HCT116 (cell line): Measurements from ENCODE around the gene SLIT1.

Experiments used
- CTCF ChIP-seq, 3 experiments: fragments of 200-600 bp in 1 of 3; sonication (generic) in 1 of 3; IDR thresholded peaks in 2 of 3; conservative IDR thresholded peaks in 1 of 3; 2 replicates each; pipeline ENCODE4 v1.5.1; 2012 to 2017; ENCODE audit warnings: low read depth in 2 of 3, low read length in 2 of 3, antibody characterized with exemption in 1 of 3, borderline replicate concordance in 1 of 3, control low read depth in 1 of 3, mild to moderate bottlenecking in 1 of 3, mixed read lengths in 1 of 3, mixed run types in 1 of 3, moderate library complexity in 1 of 3; ENCODE audit not compliant: insufficient read depth in 1 of 3
- POLR2A ChIP-seq: IDR thresholded peaks from 2 replicates; pipeline ENCODE4 v1.7.0; 2011; ENCODE audit warnings: borderline replicate concordance; ENCODE audit not compliant: insufficient read depth, insufficient read length; ENCODE audit errors: extremely low read depth
- POLR2AphosphoS5 ChIP-seq: IDR thresholded peaks from 2 replicates; pipeline ENCODE4 v1.6.1; 2011; ENCODE audit warnings: mild to moderate bottlenecking, low read depth, low read length, moderate library complexity
- SIN3A ChIP-seq: IDR thresholded peaks from 2 replicates; pipeline ENCODE4 v1.6.1; 2012; ENCODE audit warnings: low read depth
- TCF7L2 ChIP-seq: IDR thresholded peaks from 2 replicates; pipeline ENCODE4 v1.7.0; 2011; ENCODE audit warnings: borderline replicate concordance, inconsistent platforms; ENCODE audit not compliant: insufficient read depth, insufficient read length; ENCODE audit errors: extremely low read depth
- YY1 ChIP-seq: IDR thresholded peaks from 2 replicates; pipeline ENCODE4 v1.6.1; 2011; ENCODE audit warnings: low read length, low read depth, moderate library complexity, mild to moderate bottlenecking; ENCODE audit not compliant: insufficient replicate concordance; ENCODE audit errors: extremely low read depth
- ZFX ChIP-seq: fragments of 450-650 bp; IDR thresholded peaks from 2 replicates; pipeline ENCODE4 v1.6.1; 2017

- TF ChIP-seq CTCF (IDR thresholded peaks at IDR 0.05 in 2 of 3, conservative IDR thresholded peaks at IDR 0.05 in 1 of 3; ENCODE audit: borderline replicate concordance in 1 of 3, insufficient read depth in 1 of 3, low read depth in 2 of 3, low read length in 2 of 3) (no peak), POLR2A (no peak), POLR2AphosphoS5 (no peak), TCF7L2 (no peak), YY1 (no peak), ZFX (no peak), SIN3A (no peak)
Measured at GRCh38 chr10:97157578-97158095, 28.1 kb downstream of the SLIT1 start.
